Heart left ventricle (tissue), 13 donors: ENCODE data around the gene MTURN.

Experiments
- POLR2A ChIP-seq, 2 donors: fragments of 450-650 bp; IDR thresholded peaks; one replicate each; pipeline ENCODE4 v1.6.1; 2017; ENCODE audit warnings: antibody characterized with exemption in 2 of 2, mild to moderate bottlenecking in 2 of 2, moderate library complexity in 2 of 2
- TF ChIP-seq, protein P1 (sequence below), 12 donors: fragments of 200-600 bp; sonication (generic) in 4 of 12; IDR thresholded peaks; one replicate each; pipeline versions ENCODE4 v1.5.0 to v1.8.0; 2018 to 2022; ENCODE audit warnings: antibody characterized with exemption in 12 of 12, mild to moderate bottlenecking in 5 of 12
- donor health status: ischemic (EF 13 %, LVEDD 7.1; RV severe dilation, severe dysfunction).
- donor health status: DM: no; HTN: yes; CAD: no.
- donor health status: DM: no; HTN: no; CAD: no.
- donor health status: ischemic (EF 25% LVEDD 6.9; RV normal size, moderate dysfunction).
- donor health status: ischemic (EF 25% LVEDD 5.7; RV mildly dilated, moderate dysfunction).
- donor health status: ischemic (EF 35%, LVEDD 5.7; RV mildly dilated, moderate dysfunction).
- donor health status: nonischemic (EF 11% LVEDD 7.7; RV severe dilation, severe dysfunction).
- donor health status: DM: yes; HTN: yes; CAD: no.
- donor health status: PGD.
- donor health status: ischemic (EF 29% LVEDD 5.4; RV normal size, mild dysfunction).
- donor health status: nonischemic (EF 23%, LVEDD 6.1; RV moderate dilation, normal function).

DNA sequence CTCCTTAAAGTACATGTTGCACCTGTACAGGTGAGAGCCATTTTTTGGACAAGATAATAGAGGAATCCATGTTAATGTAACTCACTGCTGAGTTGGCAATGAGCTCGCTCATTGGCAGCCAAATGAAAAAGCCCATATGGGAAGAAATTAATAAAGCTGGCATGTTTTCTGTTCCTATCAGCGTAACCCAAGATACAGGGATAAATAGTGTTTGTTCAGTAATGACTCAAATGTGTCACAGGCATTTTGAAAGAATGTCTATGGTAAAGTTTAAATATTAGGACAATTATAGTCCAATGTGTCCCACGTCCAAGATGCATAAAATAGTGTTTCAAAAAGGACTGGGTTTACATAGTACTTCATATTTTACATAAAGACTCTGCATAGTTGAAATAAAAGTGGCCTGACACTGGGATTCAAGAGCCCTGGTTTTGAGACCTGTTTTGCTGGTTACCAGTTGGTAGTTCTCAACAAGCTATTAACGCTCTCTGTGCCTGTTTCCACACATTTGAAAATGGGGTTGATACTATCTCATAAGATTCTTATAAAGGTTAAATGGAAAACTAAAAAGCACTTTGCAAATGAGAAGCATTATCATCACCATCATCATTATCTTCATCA, 49.1 kb downstream of the MTURN start:
- TF ChIP-seq, protein P1, sequence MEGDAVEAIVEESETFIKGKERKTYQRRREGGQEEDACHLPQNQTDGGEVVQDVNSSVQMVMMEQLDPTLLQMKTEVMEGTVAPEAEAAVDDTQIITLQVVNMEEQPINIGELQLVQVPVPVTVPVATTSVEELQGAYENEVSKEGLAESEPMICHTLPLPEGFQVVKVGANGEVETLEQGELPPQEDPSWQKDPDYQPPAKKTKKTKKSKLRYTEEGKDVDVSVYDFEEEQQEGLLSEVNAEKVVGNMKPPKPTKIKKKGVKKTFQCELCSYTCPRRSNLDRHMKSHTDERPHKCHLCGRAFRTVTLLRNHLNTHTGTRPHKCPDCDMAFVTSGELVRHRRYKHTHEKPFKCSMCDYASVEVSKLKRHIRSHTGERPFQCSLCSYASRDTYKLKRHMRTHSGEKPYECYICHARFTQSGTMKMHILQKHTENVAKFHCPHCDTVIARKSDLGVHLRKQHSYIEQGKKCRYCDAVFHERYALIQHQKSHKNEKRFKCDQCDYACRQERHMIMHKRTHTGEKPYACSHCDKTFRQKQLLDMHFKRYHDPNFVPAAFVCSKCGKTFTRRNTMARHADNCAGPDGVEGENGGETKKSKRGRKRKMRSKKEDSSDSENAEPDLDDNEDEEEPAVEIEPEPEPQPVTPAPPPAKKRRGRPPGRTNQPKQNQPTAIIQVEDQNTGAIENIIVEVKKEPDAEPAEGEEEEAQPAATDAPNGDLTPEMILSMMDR (IDR thresholded peaks at IDR 0.05): no peak
- TF ChIP-seq POLR2A (IDR thresholded peaks at IDR 0.05): no peak
